H9 (cell line): Measurements from ENCODE around the gene RAB3C. TPM values are rescaled to one million over a fixed set of nuclear protein-coding genes. Genes with fewer than 3 reads are reported as not detected.

Experiments used
- DNase-seq: peaks from one replicate; pipeline ENCODE4 v3.0.0-alpha.2; 2017
- H2AFZ ChIP-seq: one replicate; pipeline ENCODE4 v1.6.1; 2013; ENCODE audit warnings: mild to moderate bottlenecking, low read length, control low read depth, moderate library complexity
- H2AK5ac ChIP-seq: 2 replicates; pipeline ENCODE4 v1.6.1; 2013; ENCODE audit warnings: low read length, control low read depth, mixed read lengths; ENCODE audit not compliant: insufficient read length
- H2BK120ac ChIP-seq: one replicate; pipeline ENCODE4 v1.6.1; 2013; ENCODE audit warnings: low read depth, mild to moderate bottlenecking, low read length, control low read depth, inconsistent platforms; ENCODE audit not compliant: poor library complexity, severe bottlenecking
- H2BK12ac ChIP-seq: 2 replicates; pipeline ENCODE4 v1.6.1; 2013; ENCODE audit warnings: low read length, control low read depth, mixed read lengths, low read depth; ENCODE audit not compliant: insufficient read length
- H2BK15ac ChIP-seq: 2 replicates; pipeline ENCODE4 v1.6.1; 2013; ENCODE audit warnings: low read depth, low read length, control low read depth
- H2BK20ac ChIP-seq: one replicate; pipeline ENCODE4 v1.6.1; 2013; ENCODE audit warnings: low read depth, mild to moderate bottlenecking, low read length, control low read depth, inconsistent platforms; ENCODE audit not compliant: poor library complexity, severe bottlenecking
- H2BK5ac ChIP-seq: 2 replicates; pipeline ENCODE4 v1.6.1; 2013; ENCODE audit warnings: low read length, control low read depth, mixed read lengths; ENCODE audit not compliant: insufficient read length
- H3K14ac ChIP-seq: 2 replicates; pipeline ENCODE4 v1.6.1; 2013; ENCODE audit warnings: low read length, control low read depth; ENCODE audit not compliant: insufficient read depth
- H3K18ac ChIP-seq: 2 replicates; pipeline ENCODE4 v1.6.1; 2013; ENCODE audit warnings: low read depth, mild to moderate bottlenecking, mixed read lengths, low read length, control low read depth; ENCODE audit not compliant: insufficient read length
- H3K23ac ChIP-seq: 2 replicates; pipeline ENCODE4 v1.6.1; 2013; ENCODE audit warnings: low read length, control low read depth, mixed read lengths, low read depth; ENCODE audit not compliant: insufficient read length
- H3K23me2 ChIP-seq: 2 replicates; pipeline ENCODE4 v1.6.1; 2013; ENCODE audit warnings: low read depth, mild to moderate bottlenecking, mixed read lengths, low read length, control low read depth; ENCODE audit not compliant: insufficient read length, poor library complexity, severe bottlenecking
- H3K27ac ChIP-seq: 2 replicates; pipeline ENCODE4 v1.5.1; 2013; ENCODE audit warnings: low read length, control low read depth, mixed read lengths, low read depth; ENCODE audit not compliant: insufficient read length
- H3K27me3 ChIP-seq: 2 replicates; pipeline ENCODE4 v1.6.1; 2013; ENCODE audit warnings: low read length, control low read depth, inconsistent platforms; ENCODE audit not compliant: insufficient read depth
- H3K4ac ChIP-seq: 2 replicates; pipeline ENCODE4 v1.6.1; 2013; ENCODE audit warnings: low read depth, mild to moderate bottlenecking, control low read depth, inconsistent platforms, low read length, moderate library complexity
- H3K4me1 ChIP-seq: 2 replicates; pipeline ENCODE4 v1.6.1; 2013; ENCODE audit warnings: low read length, control low read depth, inconsistent platforms; ENCODE audit not compliant: insufficient read depth
- H3K4me2 ChIP-seq: 2 replicates; pipeline ENCODE4 v1.6.1; 2013; ENCODE audit warnings: low read length, control low read depth, mixed read lengths; ENCODE audit not compliant: insufficient read length, insufficient read depth
- H3K56ac ChIP-seq: 2 replicates; pipeline ENCODE4 v1.6.1; 2013; ENCODE audit warnings: low read depth, mild to moderate bottlenecking, mixed read lengths, low read length, control low read depth; ENCODE audit not compliant: insufficient read length
- H3K79me1 ChIP-seq: 2 replicates; pipeline ENCODE4 v1.6.1; 2013; ENCODE audit warnings: low read depth, mild to moderate bottlenecking, moderate library complexity, low read length, control low read depth, inconsistent platforms; ENCODE audit not compliant: insufficient read depth, poor library complexity, severe bottlenecking
- H3K79me2 ChIP-seq: 2 replicates; pipeline ENCODE4 v1.6.1; 2013; ENCODE audit warnings: low read length, control low read depth, inconsistent platforms; ENCODE audit not compliant: insufficient read depth
- H3K9ac ChIP-seq: 2 replicates; pipeline ENCODE4 v1.6.1; 2013; ENCODE audit warnings: low read length, control low read depth, mixed read lengths; ENCODE audit not compliant: insufficient read length; ENCODE audit errors: extremely low read depth
- H3K9me3 ChIP-seq: one replicate; pipeline ENCODE4 v1.6.1; 2013; ENCODE audit warnings: low read depth, low read length, inconsistent platforms; ENCODE audit not compliant: control insufficient read depth
- H3T11ph ChIP-seq: one replicate; pipeline ENCODE4 v1.6.1; 2013; ENCODE audit warnings: mild to moderate bottlenecking, low read length, control low read depth, inconsistent platforms
- H4K20me1 ChIP-seq: one replicate; pipeline ENCODE4 v1.6.1; 2013; ENCODE audit not compliant: control insufficient read depth, insufficient read length, insufficient read depth
- H4K5ac ChIP-seq: 2 replicates; pipeline ENCODE4 v1.6.1; 2013; ENCODE audit warnings: low read depth, mild to moderate bottlenecking, mixed read lengths, low read length, control low read depth; ENCODE audit not compliant: insufficient read length
- H4K8ac ChIP-seq: replicated peaks from 2 replicates; pipeline ENCODE4 v1.6.1; 2013; ENCODE audit warnings: low read length, control low read depth, mixed read lengths, low read depth; ENCODE audit not compliant: insufficient read length
- H4K91ac ChIP-seq: 2 replicates; pipeline ENCODE4 v1.6.1; 2013; ENCODE audit warnings: low read depth, mild to moderate bottlenecking, moderate library complexity, mixed read lengths, low read length, control low read depth; ENCODE audit not compliant: insufficient read length
- H3K27ac Mint-ChIP-seq, 3 experiments: 2 replicates in 2 of 3; 3 replicates in 1 of 3; pipeline ENCODE4 v1.8.0; 2020 to 2021; ENCODE audit warnings: mixed read lengths in 3 of 3, mild to moderate bottlenecking in 1 of 3, moderate library complexity in 1 of 3
- H3K27me3 Mint-ChIP-seq: 2 replicates; pipeline ENCODE4 v1.8.0; 2021; ENCODE audit warnings: low read depth, mild to moderate bottlenecking, moderate library complexity, mixed read lengths
- H3K36me3 Mint-ChIP-seq, 3 experiments: 2 replicates in 2 of 3; 3 replicates in 1 of 3; pipeline ENCODE4 v1.8.0; 2020 to 2021; ENCODE audit warnings: low read depth in 3 of 3, mixed read lengths in 3 of 3; ENCODE audit not compliant: insufficient read depth in 1 of 3
- H3K4me1 Mint-ChIP-seq, 2 experiments: 2 replicates each; pipeline ENCODE4 v1.8.0; 2020; ENCODE audit warnings: mixed read lengths in 2 of 2
- H3K4me3 Mint-ChIP-seq, 2 experiments: 2 replicates in 1 of 2; 3 replicates in 1 of 2; pipeline ENCODE4 v1.8.0; 2020 to 2021; ENCODE audit warnings: mild to moderate bottlenecking in 2 of 2, mixed read lengths in 2 of 2, moderate library complexity in 1 of 2
- H3K9me3 Mint-ChIP-seq, 2 experiments: 2 replicates in 1 of 2; 3 replicates in 1 of 2; pipeline ENCODE4 v1.8.0; 2020; ENCODE audit warnings: mild to moderate bottlenecking in 2 of 2, mixed read lengths in 2 of 2, moderate library complexity in 1 of 2
- WGBS: extraction: QIAGEN DNeasy Blood & Tissue Kit; methylation state at CpG from one replicate; pipeline ENCODE4 v1.1.7; 2013; ENCODE audit warnings: missing lambda C conversion rate, low lambda C conversion rate, mixed read lengths; ENCODE audit not compliant: insufficient read length; ENCODE audit errors: extremely low coverage; 5-methylcytosine and 5-hydroxymethylcytosine counted together
- total RNA-seq: library from RNA; stranded (reverse); gene quantifications from 2 replicates; pipeline ENCODE4 v1.2.1, GENCODE V29; 2021
- TF ChIP-seq, protein P1 (sequence below): fragments of 200-600 bp; sonication (generic); conservative IDR thresholded peaks from 3 replicates; pipeline ENCODE4 v1.8.0; 2021; ENCODE audit warnings: antibody characterized with exemption, mild to moderate bottlenecking

Gene RAB3C
- total RNA-seq, 1 experiment from 2014 or later: 16.3 TPM

DNA sequence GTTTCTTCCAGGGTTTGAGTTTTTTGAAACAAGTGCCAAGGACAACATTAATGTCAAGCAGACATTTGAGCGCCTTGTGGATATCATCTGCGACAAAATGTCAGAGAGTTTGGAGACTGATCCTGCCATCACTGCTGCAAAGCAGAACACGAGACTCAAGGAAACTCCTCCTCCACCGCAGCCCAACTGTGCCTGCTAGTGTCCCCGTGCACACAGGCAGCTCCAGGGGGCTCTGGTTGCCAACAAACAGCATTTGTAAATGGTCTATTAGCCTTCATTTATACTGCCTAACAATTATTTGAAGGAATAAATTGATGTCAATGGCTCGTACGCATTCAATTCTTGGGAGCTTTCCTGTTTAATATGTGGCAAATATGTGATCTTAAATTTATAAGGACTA is 268.3 kb downstream of the RAB3C start:
- Mint-ChIP-seq H3K27me3 (no peaks in the 10 kb centered on the region), H3K27ac (no peak overlapping the region), H3K9me3 (no peaks in the 10 kb centered on the region), H3K4me3 (no peak overlapping the region), H3K36me3 (no peaks in the 10 kb centered on the region), H3K4me1 (peaks cover 5% of the 10 kb centered on the region in 2 experiments; a peak in 3 of 4 replicates)
- H4K8ac ChIP-seq: no peak overlapping the region
- H3K9ac ChIP-seq: no peak overlapping the region
- no peak overlapping the region for H3K18ac ChIP-seq
- H3K23ac ChIP-seq: no peak overlapping the region
- H2AFZ ChIP-seq: no peak overlapping the region
- H3K79me2 ChIP-seq: no peaks in the 10 kb centered on the region
- WGBS: no CpG with 5 or more reads among the region's 7 CpGs
- no peak overlapping the region for H3K4ac ChIP-seq
- no peak overlapping the region for H2BK15ac ChIP-seq
- no peak overlapping the region for H2BK120ac ChIP-seq
- H2BK12ac ChIP-seq: no peak overlapping the region
- H4K20me1 ChIP-seq: no peaks in the 10 kb centered on the region
- no peak overlapping the region for H4K5ac ChIP-seq
- H3K27me3 ChIP-seq: no peaks in the 10 kb centered on the region
- no peaks in the 10 kb centered on the region for H3K79me1 ChIP-seq
- no peak for DNase-seq
- no peaks in the 10 kb centered on the region for H3K23me2 ChIP-seq
- H3K4me1 ChIP-seq: no peaks in the 10 kb centered on the region
- no peak overlapping the region for H4K91ac ChIP-seq
- H3K56ac ChIP-seq: no peak overlapping the region
- H2BK20ac ChIP-seq: no peak overlapping the region
- TF ChIP-seq, protein P1, sequence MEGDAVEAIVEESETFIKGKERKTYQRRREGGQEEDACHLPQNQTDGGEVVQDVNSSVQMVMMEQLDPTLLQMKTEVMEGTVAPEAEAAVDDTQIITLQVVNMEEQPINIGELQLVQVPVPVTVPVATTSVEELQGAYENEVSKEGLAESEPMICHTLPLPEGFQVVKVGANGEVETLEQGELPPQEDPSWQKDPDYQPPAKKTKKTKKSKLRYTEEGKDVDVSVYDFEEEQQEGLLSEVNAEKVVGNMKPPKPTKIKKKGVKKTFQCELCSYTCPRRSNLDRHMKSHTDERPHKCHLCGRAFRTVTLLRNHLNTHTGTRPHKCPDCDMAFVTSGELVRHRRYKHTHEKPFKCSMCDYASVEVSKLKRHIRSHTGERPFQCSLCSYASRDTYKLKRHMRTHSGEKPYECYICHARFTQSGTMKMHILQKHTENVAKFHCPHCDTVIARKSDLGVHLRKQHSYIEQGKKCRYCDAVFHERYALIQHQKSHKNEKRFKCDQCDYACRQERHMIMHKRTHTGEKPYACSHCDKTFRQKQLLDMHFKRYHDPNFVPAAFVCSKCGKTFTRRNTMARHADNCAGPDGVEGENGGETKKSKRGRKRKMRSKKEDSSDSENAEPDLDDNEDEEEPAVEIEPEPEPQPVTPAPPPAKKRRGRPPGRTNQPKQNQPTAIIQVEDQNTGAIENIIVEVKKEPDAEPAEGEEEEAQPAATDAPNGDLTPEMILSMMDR: no peak
- no peak overlapping the region for H3K4me2 ChIP-seq
- no peak overlapping the region for H3T11ph ChIP-seq
- no peak overlapping the region for H2AK5ac ChIP-seq
- no peaks in the 10 kb centered on the region for H3K9me3 ChIP-seq
- H2BK5ac ChIP-seq: no peak overlapping the region
- no peak overlapping the region for H3K27ac ChIP-seq
- no peak overlapping the region for H3K14ac ChIP-seq
